Caco-2 (cell line): Measurements from ENCODE around the gene H1-8. TPM values are rescaled to one million over a fixed set of nuclear protein-coding genes. Genes with fewer than 3 reads are reported as not detected.

ENCODE experiments used
- BruUV-seq: library from RNA; stranded (reverse); fragments of 400-500 nt; replicated peaks from 2 replicates; lab custom pipeline; 2021; lab: Mats Ljungman, UMichigan
- CTCF ChIA-PET: fragments of 300-600 bp; sonication (Branson Sonifier 250); formaldehyde crosslinking; loops from one replicate; lab custom pipeline; 2022; ENCODE audit warnings: antibody characterized with exemption; lab: Charles Lee
- POLR2A ChIA-PET: fragments of 300-600 bp; sonication (Branson Sonifier 250); formaldehyde crosslinking; loops from one replicate; lab custom pipeline; 2022; ENCODE audit warnings: antibody characterized with exemption; lab: Charles Lee
- DNase-seq, 2 experiments: peaks; one replicate each; pipeline versions ENCODE4 v3.0.0 to v3.0.0-alpha.2; 2020 to 2022
- H3K27me3 ChIP-seq: replicated peaks from 2 replicates; pipeline ENCODE4 v1.6.0; 2011; ENCODE audit warnings: low read length; ENCODE audit not compliant: control insufficient read depth, insufficient read depth
- H3K36me3 ChIP-seq: 2 replicates; pipeline ENCODE4 v1.5.1; 2011; ENCODE audit warnings: low read length; ENCODE audit not compliant: control insufficient read depth, insufficient read depth
- H3K4me1 ChIP-seq: fragments of 250-450 bp; sonication (Bioruptor Pico); 2 replicates; pipeline ENCODE4 v1.5.1; 2020; ENCODE audit warnings: mild to moderate bottlenecking
- H3K4me3 ChIP-seq: 2 replicates; pipeline ENCODE4 v1.5.1; 2011; ENCODE audit warnings: low read depth, mild to moderate bottlenecking, control low read depth, low read length
- H3K9me3 ChIP-seq: fragments of 250-450 bp; sonication (Bioruptor Pico); 2 replicates; pipeline ENCODE4 v1.5.1; 2020; ENCODE audit warnings: mild to moderate bottlenecking, moderate library complexity
- H3K27ac Mint-ChIP-seq: one replicate; pipeline ENCODE4 v1.8.0; 2022; ENCODE audit warnings: mixed read lengths; ENCODE audit not compliant: unreplicated experiment
- H3K27me3 Mint-ChIP-seq: one replicate; pipeline ENCODE4 v1.8.0; 2022; ENCODE audit warnings: mixed read lengths; ENCODE audit not compliant: insufficient read depth, unreplicated experiment
- H3K36me3 Mint-ChIP-seq: one replicate; pipeline ENCODE4 v1.8.0; 2022; ENCODE audit warnings: mild to moderate bottlenecking, mixed read lengths; ENCODE audit not compliant: insufficient read depth, unreplicated experiment
- H3K4me1 Mint-ChIP-seq: one replicate; pipeline ENCODE4 v1.8.0; 2022; ENCODE audit warnings: low read depth, mixed read lengths; ENCODE audit not compliant: unreplicated experiment
- H3K4me3 Mint-ChIP-seq: one replicate; pipeline ENCODE4 v1.8.0; 2022; ENCODE audit warnings: mild to moderate bottlenecking, moderate library complexity, mixed read lengths; ENCODE audit not compliant: unreplicated experiment
- H3K9me3 Mint-ChIP-seq: one replicate; pipeline ENCODE4 v1.8.0; 2022; ENCODE audit warnings: mixed read lengths; ENCODE audit not compliant: unreplicated experiment
- CTCF ChIP-seq, 2 experiments: fragments of 200-600 bp in 1 of 2; IDR thresholded peaks; 1 replicate in 1 of 2; 2 replicates in 1 of 2; pipeline versions ENCODE4 v1.5.1 to v1.8.0; 2011 to 2022; ENCODE audit warnings: antibody characterized with exemption in 1 of 2, control low read depth in 1 of 2, inconsistent platforms in 1 of 2, low read depth in 1 of 2, low read length in 1 of 2, mild to moderate bottlenecking in 1 of 2, moderate library complexity in 1 of 2; ENCODE audit not compliant: insufficient read depth in 1 of 2, severe bottlenecking in 1 of 2, unreplicated experiment in 1 of 2
- intact Hi-C: fragments of 100-400 bp; cut with micrococcal nuclease; formaldehyde crosslinking; loops from one replicate; pipeline ENCODE4 v1.10.0; 2022; ENCODE audit not compliant: unreplicated experiment
- total RNA-seq: library from RNA; stranded (reverse); gene quantifications from 2 replicates; pipeline ENCODE4 v1.2.3, GENCODE V29; 2022

H1-8 gene
- total RNA-seq, 1 experiment from 2014 or later = not detected

DNA sequence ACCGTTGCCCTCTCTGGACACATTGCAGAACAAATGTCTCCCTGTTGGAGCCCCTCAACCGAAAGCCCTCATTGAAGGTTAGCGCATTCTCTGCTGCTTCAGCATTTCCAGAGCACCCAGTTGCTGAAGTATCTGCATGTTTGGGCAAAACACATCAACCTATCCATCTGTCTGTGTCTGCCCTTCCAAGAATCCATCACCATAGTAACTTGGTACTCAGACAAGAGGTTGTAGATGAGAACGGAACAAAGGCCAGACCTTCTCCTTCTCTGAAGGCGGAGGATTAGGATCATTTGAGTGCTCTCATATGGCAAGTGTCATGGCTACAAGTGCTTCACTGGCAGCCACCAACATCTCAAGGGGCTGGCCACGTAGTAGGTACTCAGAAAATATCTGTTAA lies 37.6 kb upstream of the H1-8 start:
- Histone ChIP-seq H3K4me3 (no peak overlapping the region), H3K36me3 (no peaks in the 10 kb centered on the region; the same call in 1 of the 2 replicates), H3K27me3 (no peaks in the 10 kb centered on the region), H3K9me3 (no peaks in the 10 kb centered on the region), H3K4me1 (peaks cover 11% of the 10 kb centered on the region)
- no peak overlapping the region for H3K4me3 Mint-ChIP-seq
- no TSS peak for BruUV-seq
- ChIA-PET POLR2A (no interaction called here), CTCF (no interaction called here)
- no peaks in the 10 kb centered on the region for H3K36me3 Mint-ChIP-seq
- no peaks in the 10 kb centered on the region for H3K27me3 Mint-ChIP-seq
- intact Hi-C loops = no loop called here
- peaks cover 6% of the 10 kb centered on the region for H3K4me1 Mint-ChIP-seq
- no peaks in the 10 kb centered on the region for H3K9me3 Mint-ChIP-seq
- no peak for DNase-seq
- no peak for TF ChIP-seq CTCF (IDR thresholded peaks at IDR 0.05; ENCODE audit: insufficient read depth in 1 of 2, low read depth in 1 of 2, low read length in 1 of 2, severe bottlenecking in 1 of 2, unreplicated experiment in 1 of 2)
- H3K27ac Mint-ChIP-seq = no peak overlapping the region

DNA sequence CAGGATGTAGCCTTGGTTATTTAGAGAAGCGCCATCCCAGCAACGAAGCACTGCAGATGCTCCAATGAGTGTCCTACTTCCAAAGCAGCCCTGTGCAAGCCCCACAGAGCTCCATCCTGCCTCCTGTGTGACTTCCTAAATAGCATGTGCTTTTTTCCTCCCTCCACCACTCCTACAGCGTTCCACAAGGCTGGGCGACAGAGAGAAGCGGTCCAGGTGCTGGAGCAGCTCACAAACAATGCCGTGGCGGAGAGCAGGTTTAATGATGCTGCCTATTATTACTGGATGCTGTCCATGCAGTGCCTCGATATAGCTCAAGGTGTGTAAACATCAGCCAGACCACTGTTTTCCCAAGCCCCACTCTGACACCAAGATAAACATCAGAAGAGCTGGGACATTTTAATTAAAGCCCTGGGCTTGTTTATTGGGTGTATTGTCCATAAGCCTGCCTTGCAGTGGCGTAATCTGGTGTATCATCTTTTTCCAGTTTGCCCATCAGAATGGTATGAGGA lies 36.7 kb upstream of the H1-8 start:
- H3K27me3 Mint-ChIP-seq = no peaks in the 10 kb centered on the region
- intact Hi-C loops = no loop called here
- no peak overlapping the region for H3K4me3 Mint-ChIP-seq
- no peak overlapping the region for H3K27ac Mint-ChIP-seq
- Histone ChIP-seq H3K27me3 (no peaks in the 10 kb centered on the region), H3K36me3 (no peaks in the 10 kb centered on the region; the same call in 1 of the 2 replicates), H3K4me1 (peaks cover 11% of the 10 kb centered on the region), H3K9me3 (no peaks in the 10 kb centered on the region), H3K4me3 (no peak overlapping the region)
- H3K4me1 Mint-ChIP-seq = peaks cover 6% of the 10 kb centered on the region
- no peaks in the 10 kb centered on the region for H3K36me3 Mint-ChIP-seq
- no TSS peak for BruUV-seq
- CTCF ChIA-PET = interaction anchor here (1.3 kb wide), 1 partner anchor 16 kb away, joined by 4 read pairs; no protein-coding TSS in a partner anchor
- no peak for DNase-seq
- no peaks in the 10 kb centered on the region for H3K9me3 Mint-ChIP-seq
- POLR2A ChIA-PET = no interaction called here
- no peak for TF ChIP-seq CTCF (IDR thresholded peaks at IDR 0.05; ENCODE audit: insufficient read depth in 1 of 2, low read depth in 1 of 2, low read length in 1 of 2, severe bottlenecking in 1 of 2, unreplicated experiment in 1 of 2)

DNA sequence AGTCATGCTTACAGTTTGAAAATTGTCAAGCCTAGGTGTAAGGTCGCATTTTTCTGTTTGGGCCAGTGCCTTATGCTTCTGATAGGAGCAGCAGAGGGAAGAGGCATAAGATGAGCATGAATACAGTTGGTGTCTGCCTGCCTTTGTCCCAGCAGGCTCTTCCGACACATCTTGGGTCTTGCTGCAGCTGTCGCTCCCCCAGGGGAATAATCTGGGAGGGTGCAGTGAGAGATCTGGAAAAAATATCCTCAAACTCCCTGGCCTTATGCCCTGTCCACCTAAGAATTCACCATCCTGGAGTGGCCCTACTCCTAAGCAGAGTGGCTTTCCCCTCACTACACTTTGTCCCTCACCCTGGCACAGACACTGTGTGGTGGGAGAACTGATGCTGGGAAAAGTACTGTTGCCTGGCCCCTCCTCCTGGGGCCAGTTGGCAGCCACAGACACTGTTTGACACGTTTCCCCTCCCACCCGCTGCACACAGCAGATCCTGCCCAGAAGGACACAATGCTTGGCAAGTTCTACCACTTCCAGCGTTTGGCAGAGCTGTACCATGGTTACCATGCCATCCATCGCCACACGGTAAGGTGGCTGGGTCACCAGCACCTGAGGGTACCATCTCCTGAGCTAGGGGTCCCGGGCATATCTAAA lies 35.7 kb upstream of the H1-8 start:
- ChIA-PET CTCF (no interaction called here), POLR2A (no interaction called here)
- H3K27me3 Mint-ChIP-seq = no peaks in the 10 kb centered on the region
- no peak overlapping the region for H3K27ac Mint-ChIP-seq
- no peaks in the 10 kb centered on the region for H3K9me3 Mint-ChIP-seq
- intact Hi-C loops = no loop called here
- Histone ChIP-seq H3K36me3 (no peaks in the 10 kb centered on the region; the same call in 1 of the 2 replicates), H3K9me3 (no peaks in the 10 kb centered on the region), H3K4me3 (no peak overlapping the region), H3K27me3 (no peaks in the 10 kb centered on the region), H3K4me1 (peaks cover 11% of the 10 kb centered on the region)
- no peak overlapping the region for H3K4me3 Mint-ChIP-seq
- no TSS peak for BruUV-seq
- peaks cover 6% of the 10 kb centered on the region for H3K4me1 Mint-ChIP-seq
- TF ChIP-seq CTCF (IDR thresholded peaks at IDR 0.05; ENCODE audit: insufficient read depth in 1 of 2, low read depth in 1 of 2, low read length in 1 of 2, severe bottlenecking in 1 of 2, unreplicated experiment in 1 of 2) = no peak
- no peak for DNase-seq
- H3K36me3 Mint-ChIP-seq = no peaks in the 10 kb centered on the region
